SK-N-SH (cell line): ENCODE data around the gene THEMIS2. TPM values are rescaled to one million over a fixed set of nuclear protein-coding genes. Genes with fewer than 3 reads are reported as not detected.

Source experiments
- CHD2 ChIP-seq: fragments of 150-350 bp; IDR thresholded peaks from 2 replicates; pipeline ENCODE4 v1.6.1; 2018; ENCODE audit warnings: low read length; ENCODE audit not compliant: partially characterized antibody
- CTCF ChIP-seq: fragments of 200-600 bp; sonication (generic); IDR thresholded peaks from 2 replicates; pipeline ENCODE4 v1.6.1; 2017; ENCODE audit warnings: antibody characterized with exemption, mild to moderate bottlenecking, moderate library complexity
- ELF1 ChIP-seq: IDR thresholded peaks from 2 replicates; pipeline ENCODE4 v1.4.0; 2012
- EP300 ChIP-seq, 2 experiments: IDR thresholded peaks; 2 replicates each; pipeline versions ENCODE4 v1.4.0 to v1.6.1; 2012; ENCODE audit warnings: borderline replicate concordance in 1 of 2, low read depth in 1 of 2, low read length in 1 of 2
- FOSL2 ChIP-seq: IDR thresholded peaks from 2 replicates; pipeline ENCODE4 v1.4.0; 2012; ENCODE audit warnings: low read depth, mild to moderate bottlenecking, moderate library complexity, borderline replicate concordance
- FOXM1 ChIP-seq: IDR thresholded peaks from 2 replicates; pipeline ENCODE4 v1.4.0; 2012; ENCODE audit warnings: low read depth, mild to moderate bottlenecking
- GABPA ChIP-seq: IDR thresholded peaks from 2 replicates; pipeline ENCODE4 v1.4.0; 2012; ENCODE audit warnings: low read depth, mild to moderate bottlenecking
- GATA2 ChIP-seq: sonication (generic); formaldehyde crosslinking; IDR thresholded peaks from 2 replicates; pipeline ENCODE4 v1.5.0; 2020; ENCODE audit warnings: mild to moderate bottlenecking, missing genetic modification reagents
- MEF2A ChIP-seq: IDR thresholded peaks from 2 replicates; pipeline ENCODE4 v1.4.0; 2012; ENCODE audit warnings: low read depth, borderline replicate concordance
- MXI1 ChIP-seq: IDR thresholded peaks from 2 replicates; pipeline ENCODE4 v1.6.1; 2012; ENCODE audit warnings: mild to moderate bottlenecking, low read depth, low read length, improper control_type of control experiment
- NRF1 ChIP-seq: IDR thresholded peaks from 2 replicates; pipeline ENCODE4 v1.6.1; 2012; ENCODE audit warnings: low read depth, mild to moderate bottlenecking, low read length
- PBX3 ChIP-seq: IDR thresholded peaks from 2 replicates; pipeline ENCODE4; 2012
- POLR2AphosphoS5 ChIP-seq: IDR thresholded peaks from 2 replicates; pipeline ENCODE4 v1.6.1; 2012; ENCODE audit warnings: low read depth, low read length
- RFX5 ChIP-seq: IDR thresholded peaks from 2 replicates; pipeline ENCODE4 v1.6.1; 2012; ENCODE audit warnings: mild to moderate bottlenecking, improper control_type of control experiment, low read length
- SMC3 ChIP-seq: IDR thresholded peaks from 2 replicates; pipeline ENCODE4 v1.6.1; 2012; ENCODE audit warnings: low read depth, low read length, improper control_type of control experiment
- TCF12 ChIP-seq: IDR thresholded peaks from 2 replicates; pipeline ENCODE4 v1.4.0; 2012
- USF1 ChIP-seq: IDR thresholded peaks from 2 replicates; pipeline ENCODE4 v1.4.0; 2012; ENCODE audit warnings: low read depth, borderline replicate concordance
- USF2 ChIP-seq: fragments of 150-350 bp; IDR thresholded peaks from 2 replicates; pipeline ENCODE4 v1.6.1; 2017; ENCODE audit warnings: antibody characterized with exemption, low read length, low read depth, borderline replicate concordance
- YY1 ChIP-seq: IDR thresholded peaks from 2 replicates; pipeline ENCODE4 v1.4.0; 2012; ENCODE audit warnings: low read depth, mild to moderate bottlenecking
- ZBTB33 ChIP-seq: IDR thresholded peaks from 2 replicates; pipeline ENCODE4 v1.4.0; 2012; ENCODE audit warnings: low read depth, borderline replicate concordance
- polyA plus RNA-seq, 3 experiments: library from polyadenylated mRNA; depleted of rRNA; stranded (reverse); fragments of >200 nt; gene quantifications; 2 replicates each; pipeline ENCODE4 v1.2.3, GENCODE V29; 2012

The THEMIS2 gene
- polyA plus RNA-seq, 1 of the 3 experiments (the other 2 are of a cell fraction): 4.1 TPM

- TF ChIP-seq USF2 (no peak), GABPA (peak; percentile 47; the same call in 1 of the 2 replicates), FOSL2 (peak; percentile 28; the same call in 1 of the 2 replicates), GATA2 (CRISPR knock-in tag) (no peak), FOXM1 (no peak), CTCF (no peak), EP300 (IDR thresholded peaks at IDR 0.05; ENCODE audit: borderline replicate concordance in 1 of 2, low read depth in 1 of 2, low read length in 1 of 2) (peak in 1 of 2 experiments; percentile 44; a peak in 2 of 4 replicates), ZBTB33 (peak; percentile 53; the same call in 1 of the 2 replicates), SMC3 (no peak), NRF1 (peak; percentile 77), MEF2A (no peak), POLR2AphosphoS5 (peak; percentile 98), TCF12 (peak; percentile 44; the same call in 1 of the 2 replicates), RFX5 (0 out of 2 replicates have a peak, but pooled peaks have one; percentile 19), CHD2 (peak; percentile 70), PBX3 (peak; percentile 26; the same call in 1 of the 2 replicates), MXI1 (peak; percentile 64; the same call in 1 of the 2 replicates), YY1 (peak; percentile 98), ELF1 (peak; percentile 55), USF1 (no peak)
Observed at GRCh38 chr1:27830621-27831440, 41.5 kb upstream of the THEMIS2 start, which contains the start of gene PPP1R8 (continued).
